B cell (primary cell): ENCODE measurements around the gene PSME1. TPM values are rescaled to one million over a fixed set of nuclear protein-coding genes. Genes with fewer than 3 reads are reported as not detected.
A peak's percentile ranks its signal among the peaks of the same experiment; 100 is the strongest.

ENCODE experiments used
- ATAC-seq: fragments of 200-7000 bp; cut with Tn5 transposase; one replicate; pipeline ENCODE4 v1.10.0; 2021; ENCODE audit warnings: low read depth, mild to moderate bottlenecking, moderate number of reproducible peaks, moderate library complexity
- CTCF ChIA-PET: fragments of 350-600 bp; sonication (Branson Sonifier 250); formaldehyde crosslinking; loops from one replicate; lab custom pipeline; 2021; ENCODE audit warnings: antibody characterized with exemption, inconsistent platforms; lab: Charles Lee
- POLR2A ChIA-PET: fragments of 350-600 bp; sonication (Branson Sonifier 250); formaldehyde crosslinking; loops from one replicate; lab custom pipeline; 2021; ENCODE audit warnings: antibody characterized with exemption; lab: Charles Lee
- DNase-seq: peaks from one replicate; pipeline ENCODE4 v3.0.0; 2013
- H2AFZ ChIP-seq: 2 replicates; pipeline ENCODE4 v1.6.1; 2012; ENCODE audit warnings: mild to moderate bottlenecking, low read depth, low read length; ENCODE audit not compliant: insufficient read depth, poor library complexity, severe bottlenecking
- H3K27ac ChIP-seq, 2 donors: 1 replicate in 1 of 2; 2 replicates in 1 of 2; pipeline ENCODE4 v1.5.1; 2012 to 2013; ENCODE audit warnings: low read length in 2 of 2, mild to moderate bottlenecking in 2 of 2, moderate library complexity in 1 of 2
- H3K27me3 ChIP-seq, 4 experiments: fragments of 200-600 bp in 1 of 4; sonication (generic) in 1 of 4; replicated peaks in 1 of 4; 1 replicate in 2 of 4; 2 replicates in 2 of 4; pipeline versions ENCODE4 v1.6.1 to v1.7.0; 2013 to 2016; ENCODE audit warnings: low read length in 3 of 4, mild to moderate bottlenecking in 2 of 4, mixed read lengths in 1 of 4, moderate library complexity in 1 of 4; ENCODE audit not compliant: insufficient read depth in 4 of 4, control insufficient read depth in 3 of 4; ENCODE audit errors: control extremely low read depth in 1 of 4
- H3K36me3 ChIP-seq, 2 experiments: replicated peaks in 1 of 2; 1 replicate in 1 of 2; 2 replicates in 1 of 2; pipeline versions ENCODE4 v1.6.1 to v1.7.1; 2013; ENCODE audit warnings: low read length in 1 of 2; ENCODE audit not compliant: insufficient read depth in 2 of 2, control insufficient read depth in 1 of 2; ENCODE audit errors: control extremely low read depth in 1 of 2, extremely low read depth in 1 of 2
- H3K4me1 ChIP-seq, 2 donors: fragments of 200-600 bp in 1 of 2; sonication (generic) in 1 of 2; 1 replicate in 1 of 2; 2 replicates in 1 of 2; pipeline versions ENCODE4 v1.5.1 to v1.6.1; 2013 to 2017; ENCODE audit warnings: low read length in 2 of 2; ENCODE audit not compliant: control insufficient read depth in 2 of 2, insufficient read depth in 2 of 2
- H3K4me2 ChIP-seq: replicated peaks from 2 replicates; pipeline ENCODE3; 2012; ENCODE audit warnings: mild to moderate bottlenecking, low read depth, low read length; ENCODE audit not compliant: poor library complexity, severe bottlenecking
- H3K4me3 ChIP-seq, 5 experiments: fragments of 200-600 bp in 1 of 5; sonication (generic) in 1 of 5; 1 replicate in 3 of 5; 2 replicates in 2 of 5; pipeline versions ENCODE4 v1.5.1 to v1.7.0; 2011 to 2016; ENCODE audit warnings: low read length in 4 of 5, mild to moderate bottlenecking in 4 of 5, low read depth in 2 of 5, control low read depth in 1 of 5, moderate library complexity in 1 of 5; ENCODE audit not compliant: insufficient read depth in 1 of 5; ENCODE audit errors: control extremely low read depth in 1 of 5, extremely low read depth in 1 of 5
- H3K79me2 ChIP-seq: fragments of 200-600 bp; sonication (generic); one replicate; pipeline ENCODE4 v1.6.0; 2016; ENCODE audit warnings: low read length; ENCODE audit not compliant: control insufficient read depth, insufficient read depth
- H3K9ac ChIP-seq: fragments of 200-600 bp; sonication (generic); 2 replicates; pipeline ENCODE4 v1.6.1; 2017; ENCODE audit warnings: mild to moderate bottlenecking, low read length, moderate library complexity
- H3K9me3 ChIP-seq, 3 donors: one replicate each; pipeline versions ENCODE4 v1.6.1 to v1.7.1; 2013; ENCODE audit warnings: low read length in 2 of 3; ENCODE audit not compliant: control insufficient read depth in 2 of 3, insufficient read depth in 1 of 3; ENCODE audit errors: control extremely low read depth in 1 of 3
- H4K20me1 ChIP-seq: 2 replicates; pipeline ENCODE4 v1.6.0; 2012; ENCODE audit warnings: mild to moderate bottlenecking, low read length; ENCODE audit not compliant: insufficient read depth, control insufficient read depth, poor library complexity, severe bottlenecking
- H3K27ac Mint-ChIP-seq: one replicate; pipeline ENCODE4 v1.8.0; 2021; ENCODE audit warnings: mixed read lengths
- H3K27me3 Mint-ChIP-seq: one replicate; pipeline ENCODE4 v1.8.0; 2021; ENCODE audit warnings: mixed read lengths
- H3K4me1 Mint-ChIP-seq: one replicate; pipeline ENCODE4 v1.8.0; 2021; ENCODE audit warnings: mixed read lengths
- H3K4me3 Mint-ChIP-seq: one replicate; pipeline ENCODE4 v1.8.0; 2021; ENCODE audit warnings: mixed read lengths
- H3K9me3 Mint-ChIP-seq: one replicate; pipeline ENCODE4 v1.8.0; 2022; ENCODE audit warnings: mixed read lengths; ENCODE audit not compliant: insufficient read depth
- EZH2 ChIP-seq: IDR thresholded peaks from 2 replicates; pipeline ENCODE4 v1.6.1; 2012; ENCODE audit warnings: borderline replicate concordance, low read depth, mild to moderate bottlenecking, moderate library complexity, low read length; ENCODE audit not compliant: insufficient read depth, poor library complexity, severe bottlenecking
- WGBS: methylation state at CpG from one replicate; pipeline ENCODE4 v1.1.5; 2013; ENCODE audit warnings: missing lambda C conversion rate; ENCODE audit not compliant: insufficient coverage; 5-methylcytosine and 5-hydroxymethylcytosine counted together
- intact Hi-C: fragments of 100-400 bp; cut with micrococcal nuclease; formaldehyde crosslinking; loops from one replicate; pipeline ENCODE4 v1.10.0; 2022
- polyA plus RNA-seq: library from polyadenylated mRNA; depleted of rRNA; stranded (reverse); fragments of >200 nt; gene quantifications from 2 replicates; pipeline ENCODE4 v1.2.3, GENCODE V29; 2012
- total RNA-seq, 2 donors: library from RNA; stranded (reverse); fragments of 120-200 nt in 1 of 2; gene quantifications; 1 replicate in 1 of 2; 2 replicates in 1 of 2; pipeline versions ENCODE4 v1.2.3 to v1.2.4, GENCODE V29; 2013 to 2022
- TF ChIP-seq, protein P1 (sequence below): fragments of 200-600 bp; IDR thresholded peaks from one replicate; pipeline ENCODE4 v1.8.0; 2022; ENCODE audit warnings: antibody characterized with exemption, mild to moderate bottlenecking

The PSME1 gene
- total and polyA plus RNA-seq, 2 donors (not counting 1 experiment from before 2014, with no cell fraction given), result 237 to 257 TPM

DNA sequence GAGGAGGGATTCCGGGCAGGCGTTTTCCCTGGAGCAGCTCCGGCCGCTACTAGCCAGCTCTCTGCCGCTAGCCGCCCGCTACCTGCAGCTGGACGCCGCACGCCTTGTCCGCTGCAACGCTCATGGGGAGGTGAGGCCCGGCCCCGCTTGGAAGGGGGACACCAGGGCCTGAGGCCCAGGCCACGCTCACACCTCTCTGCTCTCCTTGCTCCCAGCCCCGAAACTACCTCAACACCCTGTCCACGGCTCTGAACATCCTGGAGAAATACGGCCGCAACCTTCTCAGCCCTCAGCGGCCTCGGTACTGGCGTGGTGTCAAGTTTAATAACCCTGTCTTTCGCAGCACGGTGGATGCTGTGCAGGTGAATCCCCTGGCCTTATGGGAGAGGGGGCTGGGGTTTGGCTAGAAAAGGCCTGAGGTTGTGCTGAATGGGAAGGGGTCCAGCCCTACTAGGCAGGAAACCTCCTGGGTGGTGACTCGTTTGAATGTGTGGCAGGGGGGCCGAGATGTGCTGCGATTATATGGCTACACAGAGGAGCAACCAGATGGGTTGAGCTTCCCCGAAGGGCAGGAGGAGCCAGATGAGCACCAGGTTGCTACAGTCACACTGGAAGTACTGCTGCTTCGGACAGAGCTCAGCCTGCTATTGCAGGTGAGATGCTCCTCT is 11.9 kb downstream of the PSME1 start:
- intact Hi-C loops, result loop anchor here (1.0 to 10.0 kb wide), 11 partner anchors 13 to 1053 kb away; partner anchors contain the start of genes ACIN1, C14orf119, CHMP4A and DCAF11
- Mint-ChIP-seq H3K4me1 (peaks cover 47% of the 10 kb centered on the region), H3K4me3 (peak overlapping the region; percentile 95), H3K9me3 (no peaks in the 10 kb centered on the region), H3K27ac (peak overlapping the region; percentile 77), H3K27me3 (no peaks in the 10 kb centered on the region)
- Histone ChIP-seq H3K36me3 (peaks cover 2 to 62% of the 10 kb centered on the region in 2 experiments), H3K9me3 (no peaks in the 10 kb centered on the region), H4K20me1 (peaks cover 45% of the 10 kb centered on the region), H2AFZ (peak overlapping the region; percentile 83), H3K4me2 (peak overlapping the region; percentile 90), H3K9ac (peak overlapping the region; percentile 83), H3K79me2 (peaks cover 84% of the 10 kb centered on the region), H3K4me1 (peaks cover 20 to 33% of the 10 kb centered on the region in 2 donors), H3K27ac (peak overlapping the region in 1 of 2 donors; percentile 70), H3K4me3 (peak overlapping the region; percentile 42 to 95 (median 92)), H3K27me3 (no peaks in the 10 kb centered on the region)
- ATAC-seq (no peak), DNase-seq (no peak)
- WGBS, result 12% methylated on average over 27 of the region's 29 CpGs
- ChIA-PET CTCF (interaction anchor here (1.1 to 6.2 kb wide), 8 partner anchors 13 to 163 kb away, joined by 3 to 62 read pairs (median 5); partner anchors contain the start of genes IRF9 and MDP1), POLR2A (interaction anchor here (1.4 to 4.1 kb wide), 4 partner anchors 11 to 94 kb away, joined by 5 to 43 read pairs (median 24); partner anchors contain the start of genes DCAF11, NRL, PSME1 and TINF2)
- TF ChIP-seq EZH2, result no peak
- TF ChIP-seq, protein P1, sequence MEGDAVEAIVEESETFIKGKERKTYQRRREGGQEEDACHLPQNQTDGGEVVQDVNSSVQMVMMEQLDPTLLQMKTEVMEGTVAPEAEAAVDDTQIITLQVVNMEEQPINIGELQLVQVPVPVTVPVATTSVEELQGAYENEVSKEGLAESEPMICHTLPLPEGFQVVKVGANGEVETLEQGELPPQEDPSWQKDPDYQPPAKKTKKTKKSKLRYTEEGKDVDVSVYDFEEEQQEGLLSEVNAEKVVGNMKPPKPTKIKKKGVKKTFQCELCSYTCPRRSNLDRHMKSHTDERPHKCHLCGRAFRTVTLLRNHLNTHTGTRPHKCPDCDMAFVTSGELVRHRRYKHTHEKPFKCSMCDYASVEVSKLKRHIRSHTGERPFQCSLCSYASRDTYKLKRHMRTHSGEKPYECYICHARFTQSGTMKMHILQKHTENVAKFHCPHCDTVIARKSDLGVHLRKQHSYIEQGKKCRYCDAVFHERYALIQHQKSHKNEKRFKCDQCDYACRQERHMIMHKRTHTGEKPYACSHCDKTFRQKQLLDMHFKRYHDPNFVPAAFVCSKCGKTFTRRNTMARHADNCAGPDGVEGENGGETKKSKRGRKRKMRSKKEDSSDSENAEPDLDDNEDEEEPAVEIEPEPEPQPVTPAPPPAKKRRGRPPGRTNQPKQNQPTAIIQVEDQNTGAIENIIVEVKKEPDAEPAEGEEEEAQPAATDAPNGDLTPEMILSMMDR, result no peak
